PFSK-1 (cell line): Measurements from ENCODE around the gene SLC44A2.

ENCODE experiments used
- FOXP2 ChIP-seq: optimal IDR thresholded peaks from 2 replicates; pipeline ENCODE3; 2011; ENCODE audit warnings: borderline replicate concordance, control low read depth, inconsistent platforms; ENCODE audit not compliant: insufficient read depth; ENCODE audit errors: extremely low read length, extremely low read depth
- POLR2AphosphoS5 ChIP-seq: IDR thresholded peaks from 2 replicates; pipeline ENCODE4 v1.6.1; 2012; ENCODE audit warnings: low read depth, mild to moderate bottlenecking, control low read depth, low read length, moderate library complexity
- SIN3A ChIP-seq: IDR thresholded peaks from 2 replicates; pipeline ENCODE4 v1.6.1; 2012; ENCODE audit warnings: mild to moderate bottlenecking, low read length, moderate library complexity, borderline replicate concordance; ENCODE audit not compliant: insufficient read depth
- TAF1 ChIP-seq: IDR thresholded peaks from 2 replicates; pipeline ENCODE4 v1.6.1; 2012; ENCODE audit warnings: low read length, control low read depth, borderline replicate concordance; ENCODE audit not compliant: insufficient read depth
- TF ChIP-seq, protein P1 (sequence below), 2 experiments: IDR thresholded peaks; 2 replicates each; pipeline versions ENCODE4 v1.6.1 to v1.8.0; 2011 to 2012; ENCODE audit warnings: low read depth in 2 of 2, low read length in 2 of 2, control low read depth in 1 of 2, inconsistent platforms in 1 of 2, mild to moderate bottlenecking in 1 of 2, moderate library complexity in 1 of 2; ENCODE audit not compliant: insufficient read depth in 1 of 2

The SLC44A2 gene

DNA sequence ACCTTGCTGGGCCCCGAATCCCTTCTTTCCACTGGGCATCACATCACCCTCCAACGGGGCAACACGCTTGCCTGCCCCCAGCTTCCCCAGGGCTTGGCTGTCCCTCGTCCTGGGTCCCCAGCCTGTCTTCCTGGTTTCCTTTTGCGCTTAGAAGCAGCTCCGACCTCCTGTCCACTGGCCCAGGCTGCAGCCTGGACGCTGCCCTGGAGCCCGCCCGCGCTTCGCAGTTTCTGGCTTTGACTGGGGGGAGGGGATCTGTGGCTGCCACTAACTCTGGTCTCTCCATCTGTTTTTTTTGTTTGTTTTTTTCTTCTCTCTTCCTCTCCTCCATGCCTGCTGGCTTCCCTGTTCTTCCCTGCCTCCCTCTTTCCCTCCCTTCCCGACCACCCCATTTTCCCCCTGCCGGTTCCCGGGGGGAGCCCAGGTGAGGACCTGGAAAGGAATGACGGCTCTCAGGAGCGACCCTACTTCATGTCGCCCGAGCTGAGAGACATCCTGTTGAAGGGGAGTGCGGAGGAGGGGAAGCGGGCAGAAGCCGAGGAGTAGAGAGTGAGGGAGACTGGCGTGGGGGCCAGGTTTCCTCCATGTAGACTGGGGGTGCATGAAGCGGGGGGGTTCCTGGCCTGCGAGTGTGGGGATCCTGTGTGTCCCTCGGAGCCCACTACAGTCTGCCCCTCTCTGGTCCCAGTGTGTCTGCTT is 17.3 kb downstream of the SLC44A2 start:
- TF ChIP-seq POLR2AphosphoS5 (no peak), TAF1 (no peak), FOXP2 (no peak), SIN3A (no peak)
- TF ChIP-seq, protein P1, sequence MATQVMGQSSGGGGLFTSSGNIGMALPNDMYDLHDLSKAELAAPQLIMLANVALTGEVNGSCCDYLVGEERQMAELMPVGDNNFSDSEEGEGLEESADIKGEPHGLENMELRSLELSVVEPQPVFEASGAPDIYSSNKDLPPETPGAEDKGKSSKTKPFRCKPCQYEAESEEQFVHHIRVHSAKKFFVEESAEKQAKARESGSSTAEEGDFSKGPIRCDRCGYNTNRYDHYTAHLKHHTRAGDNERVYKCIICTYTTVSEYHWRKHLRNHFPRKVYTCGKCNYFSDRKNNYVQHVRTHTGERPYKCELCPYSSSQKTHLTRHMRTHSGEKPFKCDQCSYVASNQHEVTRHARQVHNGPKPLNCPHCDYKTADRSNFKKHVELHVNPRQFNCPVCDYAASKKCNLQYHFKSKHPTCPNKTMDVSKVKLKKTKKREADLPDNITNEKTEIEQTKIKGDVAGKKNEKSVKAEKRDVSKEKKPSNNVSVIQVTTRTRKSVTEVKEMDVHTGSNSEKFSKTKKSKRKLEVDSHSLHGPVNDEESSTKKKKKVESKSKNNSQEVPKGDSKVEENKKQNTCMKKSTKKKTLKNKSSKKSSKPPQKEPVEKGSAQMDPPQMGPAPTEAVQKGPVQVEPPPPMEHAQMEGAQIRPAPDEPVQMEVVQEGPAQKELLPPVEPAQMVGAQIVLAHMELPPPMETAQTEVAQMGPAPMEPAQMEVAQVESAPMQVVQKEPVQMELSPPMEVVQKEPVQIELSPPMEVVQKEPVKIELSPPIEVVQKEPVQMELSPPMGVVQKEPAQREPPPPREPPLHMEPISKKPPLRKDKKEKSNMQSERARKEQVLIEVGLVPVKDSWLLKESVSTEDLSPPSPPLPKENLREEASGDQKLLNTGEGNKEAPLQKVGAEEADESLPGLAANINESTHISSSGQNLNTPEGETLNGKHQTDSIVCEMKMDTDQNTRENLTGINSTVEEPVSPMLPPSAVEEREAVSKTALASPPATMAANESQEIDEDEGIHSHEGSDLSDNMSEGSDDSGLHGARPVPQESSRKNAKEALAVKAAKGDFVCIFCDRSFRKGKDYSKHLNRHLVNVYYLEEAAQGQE (IDR thresholded peaks at IDR 0.05; ENCODE audit: insufficient read depth in 1 of 2, low read depth in 2 of 2, low read length in 2 of 2): no peak

DNA sequence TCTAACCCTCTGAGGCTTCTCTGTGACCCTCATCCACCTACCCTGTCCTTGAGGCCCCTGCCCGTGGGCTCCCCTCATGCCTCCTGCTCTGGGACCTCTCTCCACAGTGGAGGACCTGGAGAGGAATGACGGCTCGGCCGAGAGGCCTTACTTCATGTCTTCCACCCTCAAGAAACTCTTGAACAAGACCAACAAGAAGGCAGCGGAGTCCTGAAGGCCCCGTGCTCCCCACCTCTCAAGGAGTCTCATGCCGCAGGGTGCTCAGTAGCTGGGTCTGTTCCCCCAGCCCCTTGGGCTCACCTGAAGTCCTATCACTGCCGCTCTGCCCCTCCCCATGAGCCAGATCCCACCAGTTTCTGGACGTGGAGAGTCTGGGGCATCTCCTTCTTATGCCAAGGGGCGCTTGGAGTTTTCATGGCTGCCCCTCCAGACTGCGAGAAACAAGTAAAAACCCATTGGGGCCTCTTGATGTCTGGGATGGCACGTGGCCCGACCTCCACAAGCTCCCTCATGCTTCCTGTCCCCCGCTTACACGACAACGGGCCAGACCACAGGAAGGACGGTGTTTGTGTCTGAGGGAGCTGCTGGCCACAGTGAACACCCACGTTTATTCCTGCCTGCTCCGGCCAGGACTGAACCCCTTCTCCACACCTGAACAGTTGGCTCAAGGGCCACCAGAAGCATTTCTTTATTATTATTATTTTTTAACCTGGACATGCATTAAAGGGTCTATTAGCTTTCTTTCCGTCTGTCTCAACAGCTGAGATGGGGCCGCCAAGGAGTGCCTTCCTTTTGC is 18.0 kb downstream of the SLC44A2 start:
- TF ChIP-seq, protein P1 (IDR thresholded peaks at IDR 0.05; ENCODE audit: insufficient read depth in 1 of 2, low read depth in 2 of 2, low read length in 2 of 2): no peak
- no peak for TF ChIP-seq FOXP2
- no peak for TF ChIP-seq TAF1
- TF ChIP-seq SIN3A: no peak
- TF ChIP-seq POLR2AphosphoS5: no peak

DNA sequence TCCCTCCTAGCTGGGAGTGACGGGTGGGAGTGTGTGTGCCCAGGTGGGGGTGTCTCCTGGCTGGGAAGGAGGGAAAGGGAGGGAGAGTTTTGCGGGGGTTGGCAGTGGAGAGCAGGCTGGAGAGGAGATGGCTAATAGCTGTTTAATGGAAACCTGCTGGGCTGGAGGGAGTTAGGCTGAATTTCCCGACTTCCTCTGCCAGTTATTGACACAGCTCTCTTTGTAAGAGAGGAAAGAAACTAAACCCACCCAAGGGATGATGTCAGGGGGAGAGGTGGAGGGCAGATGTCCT is 18.6 kb downstream of the SLC44A2 start:
- TF ChIP-seq TAF1 (no peak), POLR2AphosphoS5 (no peak), SIN3A (no peak), FOXP2 (no peak)
- TF ChIP-seq, protein P1 (IDR thresholded peaks at IDR 0.05; ENCODE audit: insufficient read depth in 1 of 2, low read depth in 2 of 2, low read length in 2 of 2): no peak

DNA sequence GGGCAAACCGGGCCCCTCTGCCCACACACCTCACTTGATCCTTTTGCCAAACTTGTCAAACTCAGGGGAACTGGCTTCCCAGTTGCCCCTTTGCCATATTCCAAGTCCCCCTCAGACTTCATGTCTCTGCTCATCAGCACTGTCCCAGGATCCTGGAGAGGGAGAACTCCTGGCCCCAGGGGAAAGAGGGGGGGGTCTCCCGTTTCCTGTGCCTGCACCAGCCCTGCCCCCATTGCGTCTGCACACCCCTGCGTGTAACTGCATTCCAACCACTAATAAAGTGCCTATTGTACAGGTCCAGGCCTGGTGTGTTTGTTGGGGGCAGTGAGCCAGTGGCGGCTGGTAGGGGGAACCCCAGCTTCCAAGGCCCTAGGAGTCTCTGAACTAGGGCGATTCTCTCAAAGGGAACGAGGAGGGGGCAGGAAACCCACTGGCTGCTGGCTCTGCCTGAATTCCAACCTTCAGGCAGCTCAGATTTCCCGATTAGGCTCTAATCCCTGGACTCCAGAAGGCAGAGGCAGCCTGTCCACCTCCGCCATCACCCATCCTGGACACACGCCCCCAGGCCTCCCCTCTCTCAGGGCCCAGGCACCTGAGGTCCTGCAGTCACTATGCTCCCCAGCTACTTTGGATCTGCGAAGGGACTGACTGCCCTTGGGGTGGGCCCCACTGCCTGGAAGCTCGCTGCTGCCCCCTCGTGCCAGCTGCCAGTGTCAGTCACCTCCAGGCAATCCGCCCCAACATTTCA is 19.1 kb downstream of the SLC44A2 start:
- TF ChIP-seq SIN3A (no peak), FOXP2 (peak; percentile 43)

DNA sequence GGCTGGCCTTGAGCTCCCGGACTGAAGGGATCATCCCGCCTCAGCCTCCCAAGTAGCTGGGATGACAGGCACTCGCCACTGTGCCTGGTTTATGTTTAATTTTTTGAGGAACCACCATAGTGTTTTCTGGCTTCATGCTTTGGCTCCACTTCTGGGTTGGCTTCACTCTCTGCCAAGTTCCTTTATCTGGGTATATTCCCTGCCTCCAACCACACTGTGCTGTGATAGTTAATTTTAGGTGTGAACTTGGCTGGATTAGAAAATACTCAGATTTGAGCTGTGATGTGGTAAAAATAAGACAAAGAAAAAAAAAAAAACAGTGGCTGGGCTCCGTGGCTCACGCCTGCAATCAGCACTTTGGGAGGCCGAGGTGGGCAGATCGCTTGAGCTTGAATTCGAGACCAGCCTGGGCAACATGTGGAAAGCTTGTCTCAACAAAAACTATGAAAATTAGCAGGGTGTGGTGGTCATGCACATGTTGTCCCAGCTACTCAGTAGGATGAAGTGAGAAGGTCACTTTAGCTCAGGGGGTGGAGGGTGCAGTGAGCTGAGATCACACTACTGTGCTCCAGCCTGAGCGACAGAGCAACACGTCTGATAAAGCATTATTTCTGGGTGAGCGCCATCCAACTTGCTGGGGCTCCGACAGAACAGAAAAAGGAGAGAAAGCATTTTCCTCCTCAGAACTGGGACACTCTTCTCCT is 21.3 kb downstream of the SLC44A2 start:
- TF ChIP-seq TAF1: no peak
- TF ChIP-seq, protein P1 (IDR thresholded peaks at IDR 0.05; ENCODE audit: insufficient read depth in 1 of 2, low read depth in 2 of 2, low read length in 2 of 2): no peak
- no peak for TF ChIP-seq POLR2AphosphoS5
- no peak for TF ChIP-seq FOXP2
- no peak for TF ChIP-seq SIN3A
